ENCODE measurements around the gene CDH20. TPM values are rescaled to one million over a fixed set of nuclear protein-coding genes. Genes with fewer than 3 reads are reported as not detected.
A peak's percentile ranks its signal among the peaks of the same experiment; 100 is the strongest.

Gene CDH20
- polyA plus RNA-seq (ENCODE audit: insufficient read length in 3 of 3): 1 to 10 TPM; 3.2 to 3.9 (median 3.7) TPM
- long read RNA-seq, donor 1: 0 reads
- long read RNA-seq, donor 2: 0 reads
- long read RNA-seq, donor 3, partial matches to known transcripts: 0 of 3 reads
- long read RNA-seq, donor 3, other reads (novel, unspliced or antisense): 0 of 3 reads
- long read RNA-seq, donor 4: 0 reads
- long read RNA-seq, donor 5: 0 reads
- long read RNA-seq, donor 6: 0 reads
- long read RNA-seq, donor 7: 0 reads
- long read RNA-seq, donor 8: 0 reads
- long read RNA-seq, donor 9: 0 reads
- long read RNA-seq, donor 10: 0 reads
- long read RNA-seq, donor 11: 0 reads
- long read RNA-seq, donor 12: 0 reads
- long read RNA-seq, donor 13, partial matches to known transcripts: 0 of 1 reads
- long read RNA-seq, donor 13, other reads (novel, unspliced or antisense): 0 of 1 reads
- long read RNA-seq, donor 14: 0 reads
- long read RNA-seq, donor 15: 0 reads
- long read RNA-seq, donor 16: 0 reads

GRCh38 chr18:61333271-61333745 lies at the start of gene CDH20:
Gene CDH20, plus strand, starts transcription at chr18:61333430.
- DNase-seq: peak; percentile 33

GRCh38 chr18:61284039-61284438 lies 49.2 kb upstream of the CDH20 start:
- no peak for DNase-seq

- no peak for DNase-seq
These were observed 47.5 kb upstream of the CDH20 start for GRCh38 chr18:61285777-61286176.

GRCh38 chr18:61286867-61287266 lies 46.4 kb upstream of the CDH20 start:
- DNase-seq: no peak

- DNase-seq: no peak
These were observed 42.6 kb upstream of the CDH20 start for GRCh38 chr18:61290616-61291015.

- DNase-seq: no peak
These were observed 40.8 kb upstream of the CDH20 start for GRCh38 chr18:61292280-61293035.

GRCh38 chr18:61295153-61295552 lies 38.1 kb upstream of the CDH20 start:
- no peak for DNase-seq

- DNase-seq: no peak
These were observed 25.2 kb upstream of the CDH20 start for GRCh38 chr18:61308004-61308403.

GRCh38 chr18:61308795-61309393 lies 24.3 kb upstream of the CDH20 start:
- no peak for DNase-seq

GRCh38 chr18:61322265-61322873 lies 10.9 kb upstream of the CDH20 start:
- DNase-seq: peak; percentile 36

- DNase-seq: no peak
These were observed 9.3 kb upstream of the CDH20 start for GRCh38 chr18:61323951-61324350.

GRCh38 chr18:61326407-61326806 lies 6.8 kb upstream of the CDH20 start:
- DNase-seq: no peak

- no peak for DNase-seq
These were observed 3.8 kb upstream of the CDH20 start for GRCh38 chr18:61329398-61329797.

GRCh38 chr18:61331051-61331450 lies 2.2 kb upstream of the CDH20 start:
- no peak for DNase-seq

- peak; percentile 30 for DNase-seq
These were observed 688 bp downstream of the CDH20 start for GRCh38 chr18:61333746-61334490.

GRCh38 chr18:61334491-61334850 lies 1.2 kb downstream of the CDH20 start:
- no peak for DNase-seq

- no peak for DNase-seq
These were observed 1.9 kb downstream of the CDH20 start for GRCh38 chr18:61334951-61335683.

GRCh38 chr18:61335684-61336555 lies 2.7 kb downstream of the CDH20 start:
- peak; percentile 63 for DNase-seq

- DNase-seq: no peak
These were observed 3.5 kb downstream of the CDH20 start for GRCh38 chr18:61336766-61337165.

GRCh38 chr18:61337527-61337926 lies 4.3 kb downstream of the CDH20 start:
- no peak for DNase-seq
